H9 (cell line): ENCODE measurements around the gene TBATA. TPM values are rescaled to one million over a fixed set of nuclear protein-coding genes. Genes with fewer than 3 reads are reported as not detected.

ENCODE experiments used
- DNase-seq: peaks from one replicate; pipeline ENCODE4 v3.0.0-alpha.2; 2017
- H2AFZ ChIP-seq: one replicate; pipeline ENCODE4 v1.6.1; 2013; ENCODE audit warnings: mild to moderate bottlenecking, low read length, control low read depth, moderate library complexity
- H2AK5ac ChIP-seq: 2 replicates; pipeline ENCODE4 v1.6.1; 2013; ENCODE audit warnings: low read length, control low read depth, mixed read lengths; ENCODE audit not compliant: insufficient read length
- H2BK120ac ChIP-seq: one replicate; pipeline ENCODE4 v1.6.1; 2013; ENCODE audit warnings: low read depth, mild to moderate bottlenecking, low read length, control low read depth, inconsistent platforms; ENCODE audit not compliant: poor library complexity, severe bottlenecking
- H2BK12ac ChIP-seq: 2 replicates; pipeline ENCODE4 v1.6.1; 2013; ENCODE audit warnings: low read length, control low read depth, mixed read lengths, low read depth; ENCODE audit not compliant: insufficient read length
- H2BK15ac ChIP-seq: 2 replicates; pipeline ENCODE4 v1.6.1; 2013; ENCODE audit warnings: low read depth, low read length, control low read depth
- H2BK20ac ChIP-seq: one replicate; pipeline ENCODE4 v1.6.1; 2013; ENCODE audit warnings: low read depth, mild to moderate bottlenecking, low read length, control low read depth, inconsistent platforms; ENCODE audit not compliant: poor library complexity, severe bottlenecking
- H2BK5ac ChIP-seq: 2 replicates; pipeline ENCODE4 v1.6.1; 2013; ENCODE audit warnings: low read length, control low read depth, mixed read lengths; ENCODE audit not compliant: insufficient read length
- H3K14ac ChIP-seq: 2 replicates; pipeline ENCODE4 v1.6.1; 2013; ENCODE audit warnings: low read length, control low read depth; ENCODE audit not compliant: insufficient read depth
- H3K18ac ChIP-seq: 2 replicates; pipeline ENCODE4 v1.6.1; 2013; ENCODE audit warnings: low read depth, mild to moderate bottlenecking, mixed read lengths, low read length, control low read depth; ENCODE audit not compliant: insufficient read length
- H3K23ac ChIP-seq: 2 replicates; pipeline ENCODE4 v1.6.1; 2013; ENCODE audit warnings: low read length, control low read depth, mixed read lengths, low read depth; ENCODE audit not compliant: insufficient read length
- H3K23me2 ChIP-seq: 2 replicates; pipeline ENCODE4 v1.6.1; 2013; ENCODE audit warnings: low read depth, mild to moderate bottlenecking, mixed read lengths, low read length, control low read depth; ENCODE audit not compliant: insufficient read length, poor library complexity, severe bottlenecking
- H3K27ac ChIP-seq: 2 replicates; pipeline ENCODE4 v1.5.1; 2013; ENCODE audit warnings: low read length, control low read depth, mixed read lengths, low read depth; ENCODE audit not compliant: insufficient read length
- H3K27me3 ChIP-seq: 2 replicates; pipeline ENCODE4 v1.6.1; 2013; ENCODE audit warnings: low read length, control low read depth, inconsistent platforms; ENCODE audit not compliant: insufficient read depth
- H3K4ac ChIP-seq: 2 replicates; pipeline ENCODE4 v1.6.1; 2013; ENCODE audit warnings: low read depth, mild to moderate bottlenecking, control low read depth, inconsistent platforms, low read length, moderate library complexity
- H3K4me1 ChIP-seq: 2 replicates; pipeline ENCODE4 v1.6.1; 2013; ENCODE audit warnings: low read length, control low read depth, inconsistent platforms; ENCODE audit not compliant: insufficient read depth
- H3K4me2 ChIP-seq: 2 replicates; pipeline ENCODE4 v1.6.1; 2013; ENCODE audit warnings: low read length, control low read depth, mixed read lengths; ENCODE audit not compliant: insufficient read length, insufficient read depth
- H3K56ac ChIP-seq: 2 replicates; pipeline ENCODE4 v1.6.1; 2013; ENCODE audit warnings: low read depth, mild to moderate bottlenecking, mixed read lengths, low read length, control low read depth; ENCODE audit not compliant: insufficient read length
- H3K79me1 ChIP-seq: 2 replicates; pipeline ENCODE4 v1.6.1; 2013; ENCODE audit warnings: low read depth, mild to moderate bottlenecking, moderate library complexity, low read length, control low read depth, inconsistent platforms; ENCODE audit not compliant: insufficient read depth, poor library complexity, severe bottlenecking
- H3K79me2 ChIP-seq: 2 replicates; pipeline ENCODE4 v1.6.1; 2013; ENCODE audit warnings: low read length, control low read depth, inconsistent platforms; ENCODE audit not compliant: insufficient read depth
- H3K9ac ChIP-seq: 2 replicates; pipeline ENCODE4 v1.6.1; 2013; ENCODE audit warnings: low read length, control low read depth, mixed read lengths; ENCODE audit not compliant: insufficient read length; ENCODE audit errors: extremely low read depth
- H3K9me3 ChIP-seq: one replicate; pipeline ENCODE4 v1.6.1; 2013; ENCODE audit warnings: low read depth, low read length, inconsistent platforms; ENCODE audit not compliant: control insufficient read depth
- H3T11ph ChIP-seq: one replicate; pipeline ENCODE4 v1.6.1; 2013; ENCODE audit warnings: mild to moderate bottlenecking, low read length, control low read depth, inconsistent platforms
- H4K20me1 ChIP-seq: one replicate; pipeline ENCODE4 v1.6.1; 2013; ENCODE audit not compliant: control insufficient read depth, insufficient read length, insufficient read depth
- H4K5ac ChIP-seq: 2 replicates; pipeline ENCODE4 v1.6.1; 2013; ENCODE audit warnings: low read depth, mild to moderate bottlenecking, mixed read lengths, low read length, control low read depth; ENCODE audit not compliant: insufficient read length
- H4K8ac ChIP-seq: replicated peaks from 2 replicates; pipeline ENCODE4 v1.6.1; 2013; ENCODE audit warnings: low read length, control low read depth, mixed read lengths, low read depth; ENCODE audit not compliant: insufficient read length
- H4K91ac ChIP-seq: 2 replicates; pipeline ENCODE4 v1.6.1; 2013; ENCODE audit warnings: low read depth, mild to moderate bottlenecking, moderate library complexity, mixed read lengths, low read length, control low read depth; ENCODE audit not compliant: insufficient read length
- H3K27ac Mint-ChIP-seq, 3 experiments: 2 replicates in 2 of 3; 3 replicates in 1 of 3; pipeline ENCODE4 v1.8.0; 2020 to 2021; ENCODE audit warnings: mixed read lengths in 3 of 3, mild to moderate bottlenecking in 1 of 3, moderate library complexity in 1 of 3
- H3K27me3 Mint-ChIP-seq: 2 replicates; pipeline ENCODE4 v1.8.0; 2021; ENCODE audit warnings: low read depth, mild to moderate bottlenecking, moderate library complexity, mixed read lengths
- H3K36me3 Mint-ChIP-seq, 3 experiments: 2 replicates in 2 of 3; 3 replicates in 1 of 3; pipeline ENCODE4 v1.8.0; 2020 to 2021; ENCODE audit warnings: low read depth in 3 of 3, mixed read lengths in 3 of 3; ENCODE audit not compliant: insufficient read depth in 1 of 3
- H3K4me1 Mint-ChIP-seq, 2 experiments: 2 replicates each; pipeline ENCODE4 v1.8.0; 2020; ENCODE audit warnings: mixed read lengths in 2 of 2
- H3K4me3 Mint-ChIP-seq, 2 experiments: 2 replicates in 1 of 2; 3 replicates in 1 of 2; pipeline ENCODE4 v1.8.0; 2020 to 2021; ENCODE audit warnings: mild to moderate bottlenecking in 2 of 2, mixed read lengths in 2 of 2, moderate library complexity in 1 of 2
- H3K9me3 Mint-ChIP-seq, 2 experiments: 2 replicates in 1 of 2; 3 replicates in 1 of 2; pipeline ENCODE4 v1.8.0; 2020; ENCODE audit warnings: mild to moderate bottlenecking in 2 of 2, mixed read lengths in 2 of 2, moderate library complexity in 1 of 2
- CTCF ChIP-seq: fragments of 200-600 bp; sonication (generic); conservative IDR thresholded peaks from 3 replicates; pipeline ENCODE4 v1.8.0; 2021; ENCODE audit warnings: antibody characterized with exemption, mild to moderate bottlenecking
- WGBS: extraction: QIAGEN DNeasy Blood & Tissue Kit; methylation state at CpG from one replicate; pipeline ENCODE4 v1.1.7; 2013; ENCODE audit warnings: missing lambda C conversion rate, low lambda C conversion rate, mixed read lengths; ENCODE audit not compliant: insufficient read length; ENCODE audit errors: extremely low coverage; 5-methylcytosine and 5-hydroxymethylcytosine counted together
- total RNA-seq: library from RNA; stranded (reverse); gene quantifications from 2 replicates; pipeline ENCODE4 v1.2.1, GENCODE V29; 2021

Gene TBATA
- total RNA-seq, 1 experiment from 2014 or later, result not detected

GRCh38 chr10:70743879-70744278 is 41.3 kb downstream of the TBATA start:
- H4K8ac ChIP-seq, result no peak overlapping the region
- no peak overlapping the region for H2AFZ ChIP-seq
- H2BK15ac ChIP-seq, result no peak overlapping the region
- H3K79me1 ChIP-seq, result no peaks in the 10 kb centered on the region
- no peak overlapping the region for H2BK20ac ChIP-seq
- no peak overlapping the region for H4K5ac ChIP-seq
- H3T11ph ChIP-seq, result no peak overlapping the region
- no peaks in the 10 kb centered on the region for H4K20me1 ChIP-seq
- no peak for DNase-seq
- H3K27me3 Mint-ChIP-seq, result no peaks in the 10 kb centered on the region; the same call in 1 of the 2 replicates
- H3K23ac ChIP-seq, result no peak overlapping the region
- H2BK5ac ChIP-seq, result no peak overlapping the region
- no peak for TF ChIP-seq CTCF
- no peaks in the 10 kb centered on the region for H3K9me3 Mint-ChIP-seq
- H3K9me3 ChIP-seq, result no peaks in the 10 kb centered on the region
- no peaks in the 10 kb centered on the region for H3K23me2 ChIP-seq
- H3K4ac ChIP-seq, result no peak overlapping the region
- no peak overlapping the region for H3K4me3 Mint-ChIP-seq
- H3K4me1 ChIP-seq, result no peaks in the 10 kb centered on the region; the same call in 1 of the 2 replicates
- no peak overlapping the region for H4K91ac ChIP-seq
- no peak overlapping the region for H3K9ac ChIP-seq
- H3K18ac ChIP-seq, result no peak overlapping the region
- H2AK5ac ChIP-seq, result no peak overlapping the region
- H2BK12ac ChIP-seq, result no peak overlapping the region
- no CpG with 5 or more reads among the region's 13 CpGs for WGBS
- peaks cover 0 to 9% (median 0%) of the 10 kb centered on the region in 3 experiments; a peak in 3 of 7 replicates for H3K36me3 Mint-ChIP-seq
- no peak overlapping the region for H2BK120ac ChIP-seq
- no peak overlapping the region for H3K56ac ChIP-seq
- peaks cover 11 to 12% of the 10 kb centered on the region in 2 experiments; a peak in 3 of 4 replicates for H3K4me1 Mint-ChIP-seq
- H3K4me2 ChIP-seq, result no peak overlapping the region
- no peaks in the 10 kb centered on the region for H3K27me3 ChIP-seq
- no peak overlapping the region for H3K14ac ChIP-seq
- no peak overlapping the region for H3K27ac ChIP-seq
- H3K27ac Mint-ChIP-seq, result no peak overlapping the region
- H3K79me2 ChIP-seq, result no peaks in the 10 kb centered on the region
